HepG2 (cell line): ENCODE data around the gene SVOPL. TPM values are rescaled to one million over a fixed set of nuclear protein-coding genes. Genes with fewer than 3 reads are reported as not detected.
A peak's percentile ranks its signal among the peaks of the same experiment; 100 is the strongest.

Experiments used
- ATAC-seq: fragments of 200-7000 bp; cut with Tn5 transposase; 3 replicates; pipeline ENCODE4 v1.9.1; 2020; ENCODE audit warnings: mild to moderate bottlenecking, moderate library complexity
- BruUV-seq: library from RNA; stranded (reverse); fragments of 400-500 nt; replicated peaks from 2 replicates; lab custom pipeline; 2021; lab: Mats Ljungman, UMichigan
- CTCF ChIA-PET: fragments of 300-600 bp; formaldehyde crosslinking; extraction: SDS; loops from one replicate; lab custom pipeline; 2021; ENCODE audit warnings: low total read pairs, inconsistent platforms, low intra/inter-chr PET ratio; lab: Yijun Ruan, JAX
- POLR2A ChIA-PET: fragments of 350-600 bp; sonication (Branson Sonifier 250); formaldehyde crosslinking; loops from one replicate; lab custom pipeline; 2020; ENCODE audit warnings: antibody characterized with exemption, inconsistent platforms; lab: Yijun Ruan, JAX
- DNase-seq: peaks from one replicate; pipeline ENCODE4 v3.0.0-alpha.2; 2015; ENCODE audit warnings: low spot score
- FAIRE-seq: peaks from 3 replicates; lab custom pipeline; 2011; peaks lifted over from hg19 to GRCh38; lab: Jason Lieb, UNC
- H2AFZ ChIP-seq: one replicate; pipeline ENCODE4 v1.6.1; 2011; ENCODE audit warnings: low read length, inconsistent platforms
- H3K27ac ChIP-seq: fragments of 300-600 bp; 3 replicates; pipeline ENCODE4 v1.8.0; 2011; ENCODE audit warnings: mixed run types, mild to moderate bottlenecking, mixed read lengths, low read length, inconsistent platforms; ENCODE audit not compliant: insufficient read depth; ENCODE audit errors: extremely low read length
- H3K27me3 ChIP-seq, 2 experiments: fragments of 200-600 bp in 1 of 2; 2 replicates in 1 of 2; 3 replicates in 1 of 2; pipeline versions ENCODE4 v1.6.0 to v1.8.0; 2011; ENCODE audit warnings: low read length in 2 of 2, mild to moderate bottlenecking in 2 of 2, moderate library complexity in 2 of 2, inconsistent platforms in 1 of 2; ENCODE audit not compliant: insufficient read depth in 2 of 2, control insufficient read depth in 1 of 2
- H3K36me3 ChIP-seq, 2 experiments: fragments of 200-600 bp in 1 of 2; replicated peaks in 1 of 2; 2 replicates in 1 of 2; 3 replicates in 1 of 2; pipeline versions ENCODE4 v1.5.1 to v1.8.0; 2011; ENCODE audit warnings: low read length in 2 of 2, inconsistent platforms in 1 of 2; ENCODE audit not compliant: insufficient read depth in 2 of 2, control insufficient read depth in 1 of 2
- H3K4me1 ChIP-seq: 2 replicates; pipeline ENCODE4 v1.5.1; 2012; ENCODE audit warnings: low read length, inconsistent platforms; ENCODE audit not compliant: insufficient read depth
- H3K4me2 ChIP-seq: 2 replicates; pipeline ENCODE4 v1.6.0; 2011; ENCODE audit warnings: low read depth, low read length, inconsistent platforms
- H3K4me3 ChIP-seq, 3 experiments: fragments of 200-600 bp in 1 of 3; sonication (generic), shearing (Covaris generic) in 1 of 3; replicated peaks in 1 of 3; 2 replicates each; pipeline ENCODE4 v1.5.1; 2011 to 2016; ENCODE audit warnings: low read length in 3 of 3, inconsistent platforms in 2 of 3, low read depth in 2 of 3, mild to moderate bottlenecking in 2 of 3, control low read depth in 1 of 3, mixed read lengths in 1 of 3; ENCODE audit not compliant: insufficient read depth in 1 of 3
- H3K79me2 ChIP-seq: one replicate; pipeline ENCODE4 v1.6.1; 2011; ENCODE audit warnings: low read length, inconsistent platforms; ENCODE audit not compliant: insufficient read depth
- H3K9ac ChIP-seq: 2 replicates; pipeline ENCODE4 v1.6.0; 2011; ENCODE audit warnings: mild to moderate bottlenecking, low read depth, low read length, inconsistent platforms; ENCODE audit not compliant: insufficient read depth
- H3K9me3 ChIP-seq: 2 replicates; pipeline ENCODE4 v1.5.1; 2012; ENCODE audit warnings: mild to moderate bottlenecking, low read length
- H4K20me1 ChIP-seq: 2 replicates; pipeline ENCODE4 v1.6.0; 2011; ENCODE audit warnings: inconsistent platforms, mild to moderate bottlenecking, low read length, moderate library complexity; ENCODE audit not compliant: insufficient read depth
- CBFB ChIP-seq: sonication (generic); formaldehyde crosslinking; IDR thresholded peaks from 2 replicates; pipeline ENCODE4 v1.4.0; 2020; ENCODE audit warnings: missing genetic modification reagents
- KLF13 ChIP-seq: sonication (generic); formaldehyde crosslinking; IDR thresholded peaks from 2 replicates; pipeline ENCODE4 v1.4.0; 2020; ENCODE audit warnings: mild to moderate bottlenecking, missing genetic modification reagents
- NFKB2 ChIP-seq: sonication (generic); formaldehyde crosslinking; IDR thresholded peaks from 2 replicates; pipeline ENCODE4 v1.4.0; 2020; ENCODE audit warnings: missing genetic modification reagents, borderline replicate concordance
- ONECUT2 ChIP-seq: sonication (generic); formaldehyde crosslinking; IDR thresholded peaks from 2 replicates; pipeline ENCODE4 v1.4.0; 2020; ENCODE audit warnings: missing genetic modification reagents
- RAD21 ChIP-seq: fragments of 450-650 bp; formaldehyde crosslinking; IDR thresholded peaks from 2 replicates; pipeline ENCODE4 v1.5.0; 2020; ENCODE audit warnings: mild to moderate bottlenecking
- YEATS2 ChIP-seq: sonication (generic); formaldehyde crosslinking; IDR thresholded peaks from 2 replicates; pipeline ENCODE4 v1.4.0; 2020; ENCODE audit warnings: missing genetic modification reagents, borderline replicate concordance
- ZEB1 ChIP-seq: IDR thresholded peaks from 2 replicates; pipeline ENCODE4 v1.6.1; 2012; ENCODE audit warnings: mild to moderate bottlenecking, low read depth, inconsistent platforms; ENCODE audit not compliant: insufficient replicate concordance
- ZNF562 ChIP-seq: sonication (generic); formaldehyde crosslinking; IDR thresholded peaks from 2 replicates; pipeline ENCODE4 v1.8.0; 2022; ENCODE audit warnings: missing genetic modification reagents, borderline replicate concordance
- ZNF782 ChIP-seq: sonication (generic); formaldehyde crosslinking; IDR thresholded peaks from 2 replicates; pipeline ENCODE4 v1.4.0; 2020; ENCODE audit warnings: missing genetic modification reagents, mild to moderate bottlenecking, borderline replicate concordance
- WGBS: methylation state at CpG from one replicate; pipeline ENCODE4 v1.1.6; 2017; ENCODE audit warnings: low lambda C conversion rate; 5-methylcytosine and 5-hydroxymethylcytosine counted together
- in situ Hi-C: cut with HindIII; loops from 2 replicates; pipeline ENCODE4 v1.10.0; 2017; ENCODE audit warnings: low pct_unique_long_range_greater_than_20kb; ENCODE audit not compliant: extremely low pct_ligation_motif_present
- intact Hi-C: fragments of 100-400 bp; cut with micrococcal nuclease; formaldehyde crosslinking; loops from one replicate; pipeline ENCODE4 v1.10.0; 2022; ENCODE audit not compliant: unreplicated experiment
- polyA plus RNA-seq, 8 experiments: library from polyadenylated mRNA; depleted of rRNA in 3 of 8; stranded (reverse) in 7 of 8; unstranded in 1 of 8; fragments of >200 nt; fragmentation: Illumina TruSeq in 4 of 8; extraction: Trizol in 4 of 8; gene quantifications; 2 replicates each; pipeline versions ENCODE4 v1.2.1 to v1.2.3, GENCODE V29; 2011 to 2016; ENCODE audit warnings: low read depth in 4 of 8, missing spikeins in 1 of 8, mixed read lengths in 1 of 8; ENCODE audit not compliant: insufficient read depth in 1 of 8
- total RNA-seq, 5 experiments: library from RNA; depleted of rRNA; stranded (reverse); fragments of >200 nt; fragmentation: Illumina TruSeq; extraction: Trizol; gene quantifications; 2 replicates each; pipeline ENCODE4 v1.2.3, GENCODE V29; 2016; ENCODE audit warnings: low read depth in 1 of 5
- TF ChIP-seq, protein P1 (sequence below): sonication (generic); formaldehyde crosslinking; conservative IDR thresholded peaks from 2 replicates; pipeline ENCODE4 v1.4.0; 2020; ENCODE audit warnings: mild to moderate bottlenecking, missing genetic modification reagents, moderate library complexity
- TF ChIP-seq, protein P2 (sequence below): IDR thresholded peaks from 2 replicates; pipeline ENCODE4 v1.6.1; 2016; ENCODE audit warnings: missing compliant biosample characterization, missing genetic modification reagents, borderline replicate concordance
- TF ChIP-seq, protein P3 (sequence below): sonication (generic); formaldehyde crosslinking; IDR thresholded peaks from 2 replicates; pipeline ENCODE4; 2020; ENCODE audit warnings: missing genetic modification reagents, mild to moderate bottlenecking, borderline replicate concordance

The SVOPL gene
- total and polyA plus RNA-seq, 2 of the 13 experiments (the other 11 are each of a cell fraction or from before 2014, with no cell fraction given) = not detected

DNA sequence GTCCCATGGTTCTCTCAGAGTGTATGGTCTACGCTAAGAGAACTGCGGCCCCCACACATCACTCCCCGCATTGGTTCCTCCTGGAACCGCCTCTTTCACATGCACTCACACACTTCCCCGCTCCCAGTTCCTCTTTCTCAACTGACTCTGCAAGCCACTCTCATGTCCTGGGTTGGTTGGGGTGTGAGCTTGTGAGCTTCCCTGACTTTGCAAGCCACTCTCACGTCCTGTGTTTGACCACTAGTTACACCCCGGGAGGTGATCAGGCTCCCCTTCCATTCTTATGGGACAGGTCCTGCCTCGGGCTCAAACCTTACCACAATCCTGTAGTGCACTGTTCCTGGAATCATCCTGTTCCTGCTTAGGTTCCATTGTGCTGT, 136.1 kb downstream of the SVOPL start:
- H3K27ac ChIP-seq = peak overlapping the region; percentile 92
- TSS peak; percentile 91 for BruUV-seq
- H4K20me1 ChIP-seq = no peaks in the 10 kb centered on the region; the same call in 1 of the 2 replicates
- H3K27me3 ChIP-seq = no peaks in the 10 kb centered on the region
- ChIA-PET CTCF (no interaction called here), POLR2A (interaction anchor here (1.0 to 2.1 kb wide), 8 partner anchors 12 to 413 kb away, joined by 3 to 11 read pairs (median 4); partner anchors contain the start of gene TRIM24)
- peaks cover 39 to 84% of the 10 kb centered on the region in 2 experiments for H3K36me3 ChIP-seq
- WGBS = 90% methylated on average over 8 of the region's 8 CpGs
- peaks cover 3% of the 10 kb centered on the region for H3K79me2 ChIP-seq
- intact Hi-C loops = no loop called here
- H3K4me2 ChIP-seq = peak overlapping the region; percentile 56
- DNase-seq = no peak
- peaks cover 13% of the 10 kb centered on the region; the same call in 1 of the 2 replicates for H3K9me3 ChIP-seq
- in situ Hi-C loops = no loop called here
- no peak for FAIRE-seq
- peak overlapping the region in 1 of 3 experiments; percentile 34; a peak in 1 of 6 replicates for H3K4me3 ChIP-seq
- peaks cover 75% of the 10 kb centered on the region for H3K4me1 ChIP-seq
- peak; percentile 39; the same call in 2 of the 3 replicates for ATAC-seq
- peak overlapping the region; percentile 48 for H3K9ac ChIP-seq
- no peak overlapping the region for H2AFZ ChIP-seq
- TF ChIP-seq YEATS2 (CRISPR knock-in tag) = no peak
- no peak for TF ChIP-seq ONECUT2 (CRISPR knock-in tag)
- 0 out of 2 replicates have a peak, but pooled peaks have one; percentile 19 for TF ChIP-seq ZNF782 (CRISPR knock-in tag)
- TF ChIP-seq, protein P1, sequence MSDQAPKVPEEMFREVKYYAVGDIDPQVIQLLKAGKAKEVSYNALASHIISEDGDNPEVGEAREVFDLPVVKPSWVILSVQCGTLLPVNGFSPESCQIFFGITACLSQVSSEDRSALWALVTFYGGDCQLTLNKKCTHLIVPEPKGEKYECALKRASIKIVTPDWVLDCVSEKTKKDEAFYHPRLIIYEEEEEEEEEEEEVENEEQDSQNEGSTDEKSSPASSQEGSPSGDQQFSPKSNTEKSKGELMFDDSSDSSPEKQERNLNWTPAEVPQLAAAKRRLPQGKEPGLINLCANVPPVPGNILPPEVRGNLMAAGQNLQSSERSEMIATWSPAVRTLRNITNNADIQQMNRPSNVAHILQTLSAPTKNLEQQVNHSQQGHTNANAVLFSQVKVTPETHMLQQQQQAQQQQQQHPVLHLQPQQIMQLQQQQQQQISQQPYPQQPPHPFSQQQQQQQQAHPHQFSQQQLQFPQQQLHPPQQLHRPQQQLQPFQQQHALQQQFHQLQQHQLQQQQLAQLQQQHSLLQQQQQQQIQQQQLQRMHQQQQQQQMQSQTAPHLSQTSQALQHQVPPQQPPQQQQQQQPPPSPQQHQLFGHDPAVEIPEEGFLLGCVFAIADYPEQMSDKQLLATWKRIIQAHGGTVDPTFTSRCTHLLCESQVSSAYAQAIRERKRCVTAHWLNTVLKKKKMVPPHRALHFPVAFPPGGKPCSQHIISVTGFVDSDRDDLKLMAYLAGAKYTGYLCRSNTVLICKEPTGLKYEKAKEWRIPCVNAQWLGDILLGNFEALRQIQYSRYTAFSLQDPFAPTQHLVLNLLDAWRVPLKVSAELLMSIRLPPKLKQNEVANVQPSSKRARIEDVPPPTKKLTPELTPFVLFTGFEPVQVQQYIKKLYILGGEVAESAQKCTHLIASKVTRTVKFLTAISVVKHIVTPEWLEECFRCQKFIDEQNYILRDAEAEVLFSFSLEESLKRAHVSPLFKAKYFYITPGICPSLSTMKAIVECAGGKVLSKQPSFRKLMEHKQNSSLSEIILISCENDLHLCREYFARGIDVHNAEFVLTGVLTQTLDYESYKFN = no peak
- TF ChIP-seq RAD21 (CRISPR knock-in tag) = no peak
- TF ChIP-seq, protein P2, sequence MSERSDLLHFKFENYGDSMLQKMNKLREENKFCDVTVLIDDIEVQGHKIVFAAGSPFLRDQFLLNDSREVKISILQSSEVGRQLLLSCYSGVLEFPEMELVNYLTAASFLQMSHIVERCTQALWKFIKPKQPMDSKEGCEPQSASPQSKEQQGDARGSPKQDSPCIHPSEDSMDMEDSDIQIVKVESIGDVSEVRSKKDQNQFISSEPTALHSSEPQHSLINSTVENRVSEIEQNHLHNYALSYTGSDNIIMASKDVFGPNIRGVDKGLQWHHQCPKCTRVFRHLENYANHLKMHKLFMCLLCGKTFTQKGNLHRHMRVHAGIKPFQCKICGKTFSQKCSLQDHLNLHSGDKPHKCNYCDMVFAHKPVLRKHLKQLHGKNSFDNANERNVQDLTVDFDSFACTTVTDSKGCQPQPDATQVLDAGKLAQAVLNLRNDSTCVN (CRISPR knock-in tag) = no peak
- TF ChIP-seq CBFB (CRISPR knock-in tag) = no peak
- TF ChIP-seq, protein P3, sequence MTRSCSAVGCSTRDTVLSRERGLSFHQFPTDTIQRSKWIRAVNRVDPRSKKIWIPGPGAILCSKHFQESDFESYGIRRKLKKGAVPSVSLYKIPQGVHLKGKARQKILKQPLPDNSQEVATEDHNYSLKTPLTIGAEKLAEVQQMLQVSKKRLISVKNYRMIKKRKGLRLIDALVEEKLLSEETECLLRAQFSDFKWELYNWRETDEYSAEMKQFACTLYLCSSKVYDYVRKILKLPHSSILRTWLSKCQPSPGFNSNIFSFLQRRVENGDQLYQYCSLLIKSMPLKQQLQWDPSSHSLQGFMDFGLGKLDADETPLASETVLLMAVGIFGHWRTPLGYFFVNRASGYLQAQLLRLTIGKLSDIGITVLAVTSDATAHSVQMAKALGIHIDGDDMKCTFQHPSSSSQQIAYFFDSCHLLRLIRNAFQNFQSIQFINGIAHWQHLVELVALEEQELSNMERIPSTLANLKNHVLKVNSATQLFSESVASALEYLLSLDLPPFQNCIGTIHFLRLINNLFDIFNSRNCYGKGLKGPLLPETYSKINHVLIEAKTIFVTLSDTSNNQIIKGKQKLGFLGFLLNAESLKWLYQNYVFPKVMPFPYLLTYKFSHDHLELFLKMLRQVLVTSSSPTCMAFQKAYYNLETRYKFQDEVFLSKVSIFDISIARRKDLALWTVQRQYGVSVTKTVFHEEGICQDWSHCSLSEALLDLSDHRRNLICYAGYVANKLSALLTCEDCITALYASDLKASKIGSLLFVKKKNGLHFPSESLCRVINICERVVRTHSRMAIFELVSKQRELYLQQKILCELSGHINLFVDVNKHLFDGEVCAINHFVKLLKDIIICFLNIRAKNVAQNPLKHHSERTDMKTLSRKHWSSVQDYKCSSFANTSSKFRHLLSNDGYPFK (CRISPR knock-in tag) = no peak
- no peak for TF ChIP-seq ZNF562 (CRISPR knock-in tag)
- TF ChIP-seq NFKB2 (CRISPR knock-in tag) = peak; percentile 17; the same call in 1 of the 2 replicates
- TF ChIP-seq KLF13 (CRISPR knock-in tag) = no peak
- no peak for TF ChIP-seq ZEB1
